GM10266 (cell line): Measurements from ENCODE around the gene KHK.

Experiments used
- DNase-seq: peaks from one replicate; pipeline ENCODE4 v3.0.0; 2012; ENCODE audit errors: extremely low spot score
- TF ChIP-seq, protein P1 (sequence below): IDR thresholded peaks from 2 replicates; pipeline ENCODE4 v1.5.1; 2012; ENCODE audit warnings: mild to moderate bottlenecking, low read depth; ENCODE audit not compliant: control insufficient read depth, insufficient read depth; ENCODE audit errors: missing control alignments

KHK gene

DNA sequence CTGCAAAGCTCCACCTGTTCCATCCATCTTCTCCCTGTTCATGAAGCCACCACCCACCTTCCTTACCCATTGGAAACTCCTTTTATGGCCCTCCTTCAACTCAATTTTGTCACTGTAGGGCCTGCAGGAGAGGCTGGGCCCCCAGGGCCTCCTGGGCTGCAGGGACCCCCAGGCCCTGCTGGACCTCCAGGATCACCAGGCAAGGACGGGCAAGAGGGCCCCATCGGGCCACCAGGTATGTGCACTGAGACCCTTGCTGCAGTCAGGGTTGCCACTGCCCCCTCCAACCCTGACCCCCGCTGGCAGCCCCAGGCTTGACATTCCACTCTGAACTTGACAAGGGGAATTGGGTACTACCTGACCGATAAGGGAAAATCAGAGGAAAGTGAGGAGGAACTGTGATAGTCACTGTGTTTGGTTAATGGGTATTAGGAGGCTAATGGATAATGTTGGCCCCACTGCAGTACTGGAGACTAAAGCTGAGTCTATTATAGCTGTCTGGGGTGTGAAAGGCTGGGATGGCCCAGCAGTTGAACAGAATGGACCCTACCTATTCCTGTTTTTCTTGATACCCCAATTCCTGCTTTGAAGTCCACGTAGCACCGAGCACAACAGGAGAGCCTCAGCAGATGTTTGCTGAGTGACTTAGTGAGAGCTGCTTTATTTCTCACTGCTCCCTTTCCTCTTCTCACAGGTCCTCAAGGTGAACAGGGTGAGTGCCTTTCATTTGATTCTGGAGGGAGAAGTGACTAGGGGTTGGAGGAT is 2.1 kb upstream of the KHK start:
- no peak for DNase-seq
- TF ChIP-seq, protein P1, sequence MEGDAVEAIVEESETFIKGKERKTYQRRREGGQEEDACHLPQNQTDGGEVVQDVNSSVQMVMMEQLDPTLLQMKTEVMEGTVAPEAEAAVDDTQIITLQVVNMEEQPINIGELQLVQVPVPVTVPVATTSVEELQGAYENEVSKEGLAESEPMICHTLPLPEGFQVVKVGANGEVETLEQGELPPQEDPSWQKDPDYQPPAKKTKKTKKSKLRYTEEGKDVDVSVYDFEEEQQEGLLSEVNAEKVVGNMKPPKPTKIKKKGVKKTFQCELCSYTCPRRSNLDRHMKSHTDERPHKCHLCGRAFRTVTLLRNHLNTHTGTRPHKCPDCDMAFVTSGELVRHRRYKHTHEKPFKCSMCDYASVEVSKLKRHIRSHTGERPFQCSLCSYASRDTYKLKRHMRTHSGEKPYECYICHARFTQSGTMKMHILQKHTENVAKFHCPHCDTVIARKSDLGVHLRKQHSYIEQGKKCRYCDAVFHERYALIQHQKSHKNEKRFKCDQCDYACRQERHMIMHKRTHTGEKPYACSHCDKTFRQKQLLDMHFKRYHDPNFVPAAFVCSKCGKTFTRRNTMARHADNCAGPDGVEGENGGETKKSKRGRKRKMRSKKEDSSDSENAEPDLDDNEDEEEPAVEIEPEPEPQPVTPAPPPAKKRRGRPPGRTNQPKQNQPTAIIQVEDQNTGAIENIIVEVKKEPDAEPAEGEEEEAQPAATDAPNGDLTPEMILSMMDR: no peak

DNA sequence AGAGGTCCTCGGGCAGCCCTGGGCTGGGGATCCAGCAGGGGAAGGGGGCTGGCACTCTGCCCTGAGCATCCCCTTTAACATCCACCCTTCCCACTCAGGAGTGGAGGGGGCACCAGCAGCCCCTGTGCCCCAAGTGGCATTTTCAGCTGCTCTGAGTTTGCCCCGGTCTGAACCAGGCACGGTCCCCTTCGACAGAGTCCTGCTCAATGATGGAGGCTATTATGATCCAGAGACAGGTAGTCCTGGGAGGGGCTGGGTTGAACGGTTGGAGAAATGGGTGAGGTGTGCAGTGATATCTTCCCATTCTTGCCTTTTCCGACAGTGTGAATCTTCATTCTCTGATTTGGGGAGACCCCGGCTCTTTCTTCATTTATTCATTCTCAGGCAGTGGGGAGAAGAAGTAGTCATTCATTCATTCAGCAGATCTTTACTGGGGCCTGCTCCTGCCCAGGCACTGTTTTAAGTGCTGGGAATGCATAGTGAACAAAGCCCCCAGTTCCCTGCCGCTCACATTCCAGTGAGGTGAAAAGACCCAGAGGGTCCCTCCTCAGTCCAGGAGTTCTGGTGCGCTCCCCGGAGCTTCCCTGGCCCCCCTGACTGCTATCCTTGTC is 1.4 kb upstream of the KHK start:
- TF ChIP-seq, protein P1: no peak
- DNase-seq: no peak

DNA sequence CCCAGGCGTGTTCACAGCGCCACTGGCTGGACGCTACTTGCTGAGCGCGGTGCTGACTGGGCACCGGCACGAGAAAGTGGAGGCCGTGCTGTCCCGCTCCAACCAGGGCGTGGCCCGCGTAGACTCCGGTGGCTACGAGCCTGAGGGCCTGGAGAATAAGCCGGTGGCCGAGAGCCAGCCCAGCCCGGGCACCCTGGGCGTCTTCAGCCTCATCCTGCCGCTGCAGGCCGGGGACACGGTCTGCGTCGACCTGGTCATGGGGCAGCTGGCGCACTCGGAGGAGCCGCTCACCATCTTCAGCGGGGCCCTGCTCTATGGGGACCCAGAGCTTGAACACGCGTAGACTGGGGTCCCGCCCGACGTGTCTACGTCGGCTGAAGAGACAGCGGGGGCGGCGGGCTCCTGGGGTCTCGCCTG is 891 bp upstream of the KHK start:
- TF ChIP-seq, protein P1: peak; percentile 63
- DNase-seq: peak; percentile 52

DNA sequence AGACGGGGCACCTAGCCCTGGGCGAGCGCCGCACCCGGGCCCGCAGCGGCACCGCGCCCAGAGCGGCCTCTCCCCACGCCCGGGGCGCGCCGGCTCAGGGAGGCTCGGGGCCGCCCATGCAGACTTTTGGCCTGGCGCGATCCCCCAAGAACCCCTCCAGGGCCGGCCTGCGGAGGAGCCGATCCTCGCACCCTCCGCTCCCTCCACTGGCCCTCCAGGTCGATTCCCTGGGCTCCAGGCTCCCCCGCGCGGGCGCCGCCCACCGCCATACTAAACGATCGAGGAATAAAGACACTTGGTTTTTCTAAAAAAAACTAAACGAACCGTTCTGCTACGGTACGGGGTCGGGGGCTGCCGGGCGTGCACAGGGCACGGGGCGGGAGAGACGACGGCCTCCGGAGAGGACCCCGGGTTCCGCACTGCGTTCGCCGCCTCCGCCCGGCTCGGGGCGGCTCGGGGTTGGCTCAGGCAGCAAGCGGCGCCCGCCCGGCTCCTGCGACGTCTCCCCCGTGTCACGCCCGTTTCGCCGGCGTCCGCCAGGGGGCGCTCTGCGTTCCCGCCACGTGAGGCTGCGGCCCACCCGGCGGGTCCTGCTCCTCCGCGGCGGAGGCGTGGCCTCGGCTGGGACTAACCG is 365 bp upstream of the KHK start:
- TF ChIP-seq, protein P1: peak; percentile 99
- peak; percentile 100 for DNase-seq

DNA sequence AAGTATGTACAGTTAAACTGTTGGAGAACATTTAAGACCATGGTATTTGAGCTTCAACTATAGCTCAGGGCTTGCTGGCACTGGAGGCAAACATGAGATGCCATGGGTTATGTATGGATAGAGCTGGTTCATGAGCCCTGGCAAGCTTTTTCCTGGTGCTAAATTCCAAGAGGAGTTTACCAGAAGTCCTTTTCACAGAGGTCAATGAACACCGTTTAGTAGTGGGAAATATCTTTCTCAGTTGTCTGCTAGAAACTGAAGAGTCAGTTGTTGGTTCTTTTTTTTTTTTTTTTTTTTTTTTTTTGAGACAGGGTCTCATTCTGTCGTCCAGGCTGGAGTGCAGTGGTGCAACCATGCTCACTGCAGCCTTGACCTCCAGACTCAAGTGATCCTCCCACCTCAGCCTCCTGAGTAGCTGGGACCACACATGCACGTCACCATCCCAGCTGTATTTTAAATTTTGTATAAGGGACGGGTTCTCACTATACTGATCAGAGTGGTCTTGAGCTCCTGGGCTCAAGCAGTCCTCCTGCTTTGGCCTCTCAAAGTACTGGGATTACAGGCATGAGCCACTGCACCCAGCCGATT is 1.3 kb downstream of the KHK start:
- DNase-seq: no peak
- TF ChIP-seq, protein P1: no peak

DNA sequence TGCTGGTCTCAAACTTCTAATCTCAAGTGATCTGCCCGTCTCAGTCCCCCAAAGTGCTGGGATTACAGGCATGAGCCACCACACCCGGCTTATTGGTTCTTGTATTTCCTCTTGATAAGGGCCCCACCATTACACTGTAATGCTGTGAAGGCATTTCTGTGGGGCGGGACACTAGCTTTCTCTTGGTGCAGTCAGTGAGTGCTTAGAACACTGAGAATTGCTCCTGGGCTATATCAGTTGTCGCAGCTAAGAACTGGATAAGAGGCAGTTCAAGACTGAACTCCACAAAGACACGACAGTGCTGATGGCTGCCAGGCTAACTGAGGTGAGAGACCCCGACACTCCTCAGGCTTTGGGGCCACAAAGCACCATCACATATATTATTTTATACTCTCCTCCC is 2.1 kb downstream of the KHK start:
- TF ChIP-seq, protein P1: no peak
- no peak for DNase-seq
